SK-N-SH treated with all-trans-retinoic acid at 6 μM for 48 hours (cell line): ENCODE results near the gene PRR33.

ENCODE experiments used
- ATAC-seq: fragments of 200-7000 bp; cut with Tn5 transposase; 3 replicates; pipeline ENCODE4 v1.9.1; 2020; ENCODE audit warnings: mild to moderate bottlenecking, moderate library complexity
- ARNTL ChIP-seq: fragments of 450-650 bp; formaldehyde crosslinking; IDR thresholded peaks from 2 replicates; pipeline ENCODE4 v1.5.0; 2020; ENCODE audit warnings: low read depth, mild to moderate bottlenecking, moderate library complexity, borderline replicate concordance
- BACH2 ChIP-seq: fragments of 250-450 bp; sonication (Bioruptor Pico); IDR thresholded peaks from 2 replicates; pipeline ENCODE4 v1.9.0; 2021; ENCODE audit warnings: mild to moderate bottlenecking, borderline replicate concordance
- ESRRG ChIP-seq: fragments of 250-450 bp; sonication (Bioruptor Pico); IDR thresholded peaks from 2 replicates; pipeline ENCODE4 v1.6.1; 2021; ENCODE audit warnings: mild to moderate bottlenecking
- GLIS3 ChIP-seq: fragments of 250-450 bp; sonication (Bioruptor Pico); IDR thresholded peaks from 2 replicates; pipeline ENCODE4 v1.5.0; 2020; ENCODE audit warnings: mild to moderate bottlenecking, moderate library complexity
- ISL1 ChIP-seq: fragments of 250-450 bp; sonication (Bioruptor Pico); IDR thresholded peaks from 2 replicates; pipeline ENCODE4 v2.1.2; 2022; ENCODE audit warnings: mild to moderate bottlenecking, moderate library complexity
- OSR1 ChIP-seq: fragments of 250-450 bp; sonication (Bioruptor Pico); IDR thresholded peaks from 2 replicates; pipeline ENCODE4 v1.8.0; 2022; ENCODE audit warnings: moderate library complexity, mild to moderate bottlenecking, inconsistent platforms
- PPARA ChIP-seq: fragments of 250-450 bp; sonication (Bioruptor Pico); IDR thresholded peaks from 2 replicates; pipeline ENCODE4 v1.5.0; 2020; ENCODE audit warnings: mild to moderate bottlenecking, borderline replicate concordance
- RARB ChIP-seq: fragments of 250-450 bp; sonication (Bioruptor Pico); IDR thresholded peaks from 2 replicates; pipeline ENCODE4 v1.8.0; 2021; ENCODE audit warnings: mild to moderate bottlenecking, moderate library complexity
- TCF4 ChIP-seq: fragments of 250-450 bp; sonication (Bioruptor Pico); IDR thresholded peaks from 2 replicates; pipeline ENCODE4 v1.8.0; 2021; ENCODE audit warnings: mild to moderate bottlenecking, moderate library complexity, borderline replicate concordance
- TOX ChIP-seq: fragments of 250-450 bp; sonication (Bioruptor Pico); IDR thresholded peaks from 2 replicates; pipeline ENCODE4 v1.8.0; 2021; ENCODE audit warnings: mild to moderate bottlenecking, moderate library complexity, borderline replicate concordance
- ZC3H10 ChIP-seq: fragments of 250-450 bp; sonication (Bioruptor Pico); IDR thresholded peaks from 2 replicates; pipeline ENCODE4 v1.5.1; 2021; ENCODE audit warnings: mild to moderate bottlenecking, moderate library complexity
- ZFP3 ChIP-seq: fragments of 250-450 bp; sonication (Bioruptor Pico); IDR thresholded peaks from 2 replicates; pipeline ENCODE4 v1.5.0; 2020; ENCODE audit warnings: mild to moderate bottlenecking, moderate library complexity
- ZNF565 ChIP-seq: fragments of 450-650 bp; formaldehyde crosslinking; conservative IDR thresholded peaks from 2 replicates; pipeline ENCODE4 v1.5.0; 2020; ENCODE audit warnings: low read depth, mild to moderate bottlenecking, moderate library complexity
- ZNF8 ChIP-seq: fragments of 450-650 bp; formaldehyde crosslinking; IDR thresholded peaks from 2 replicates; pipeline ENCODE4 v1.5.0; 2020; ENCODE audit warnings: mild to moderate bottlenecking, moderate library complexity
- TF ChIP-seq, protein P1 (sequence below): fragments of 250-450 bp; sonication (Bioruptor Pico); IDR thresholded peaks from 2 replicates; pipeline ENCODE4 v1.8.0; 2020; ENCODE audit warnings: mild to moderate bottlenecking, moderate library complexity, borderline replicate concordance
- TF ChIP-seq, protein P2 (sequence below): fragments of 250-450 bp; sonication (Bioruptor Pico); IDR thresholded peaks from 2 replicates; pipeline ENCODE4 v1.5.0; 2020; ENCODE audit warnings: mild to moderate bottlenecking, moderate library complexity
- TF ChIP-seq, protein P3 (sequence below): fragments of 250-450 bp; sonication (Bioruptor Pico); IDR thresholded peaks from 2 replicates; pipeline ENCODE4 v1.5.1; 2021; ENCODE audit warnings: mild to moderate bottlenecking, moderate library complexity
- TF ChIP-seq, protein P4 (sequence below): fragments of 250-450 bp; sonication (Bioruptor Pico); IDR thresholded peaks from 2 replicates; pipeline ENCODE4 v1.5.1; 2020; ENCODE audit warnings: low read depth, mild to moderate bottlenecking, moderate library complexity
- TF ChIP-seq, protein P5 (sequence below): fragments of 250-450 bp; sonication (Bioruptor Pico); IDR thresholded peaks from 2 replicates; pipeline ENCODE4 v1.8.0; 2021; ENCODE audit warnings: low read depth, mild to moderate bottlenecking, moderate library complexity, borderline replicate concordance

Gene PRR33

DNA sequence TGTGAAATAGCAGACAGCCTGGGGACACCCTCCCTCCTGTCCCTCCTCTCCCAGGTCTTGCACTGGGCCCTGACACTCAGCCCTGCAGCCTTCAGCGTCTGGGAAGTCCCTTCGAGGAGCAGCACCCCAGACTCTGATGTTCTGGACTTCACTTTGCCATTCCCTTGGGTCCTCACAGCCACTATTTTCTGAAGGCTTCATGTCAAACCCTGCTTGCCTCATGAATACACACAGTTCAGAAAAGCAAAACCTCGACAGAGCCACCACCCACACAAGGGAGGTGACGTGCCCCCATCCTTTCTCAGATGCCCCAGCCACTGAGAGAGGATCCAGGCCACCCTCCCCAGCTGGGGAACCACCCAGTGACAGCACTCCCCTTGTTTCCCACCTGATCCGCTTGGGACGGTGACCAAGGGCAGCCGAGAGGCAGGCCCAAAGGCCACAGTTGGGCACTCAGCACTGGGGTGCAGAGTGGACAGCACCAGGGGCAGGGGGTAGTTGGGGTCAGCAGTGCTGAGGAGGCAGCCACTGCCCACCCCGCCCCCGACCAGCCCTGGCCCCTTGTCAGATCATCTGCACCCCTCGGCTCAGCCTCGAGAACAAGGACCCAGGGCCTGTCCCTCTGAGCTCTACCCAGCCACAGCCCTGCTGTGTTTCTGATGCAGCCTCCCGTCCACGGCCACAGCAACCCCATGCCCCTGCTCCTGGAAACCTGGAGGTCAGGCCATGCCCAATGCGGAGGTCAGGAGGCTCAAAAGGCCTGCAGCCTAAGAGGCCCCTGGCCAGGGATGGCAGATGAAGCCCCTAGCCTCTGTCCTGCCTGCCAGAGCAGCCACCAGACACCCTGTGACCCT is 24.7 kb upstream of the PRR33 start:
- TF ChIP-seq TOX (CRISPR knock-in tag), result no peak
- TF ChIP-seq RARB, result no peak
- TF ChIP-seq, protein P1, sequence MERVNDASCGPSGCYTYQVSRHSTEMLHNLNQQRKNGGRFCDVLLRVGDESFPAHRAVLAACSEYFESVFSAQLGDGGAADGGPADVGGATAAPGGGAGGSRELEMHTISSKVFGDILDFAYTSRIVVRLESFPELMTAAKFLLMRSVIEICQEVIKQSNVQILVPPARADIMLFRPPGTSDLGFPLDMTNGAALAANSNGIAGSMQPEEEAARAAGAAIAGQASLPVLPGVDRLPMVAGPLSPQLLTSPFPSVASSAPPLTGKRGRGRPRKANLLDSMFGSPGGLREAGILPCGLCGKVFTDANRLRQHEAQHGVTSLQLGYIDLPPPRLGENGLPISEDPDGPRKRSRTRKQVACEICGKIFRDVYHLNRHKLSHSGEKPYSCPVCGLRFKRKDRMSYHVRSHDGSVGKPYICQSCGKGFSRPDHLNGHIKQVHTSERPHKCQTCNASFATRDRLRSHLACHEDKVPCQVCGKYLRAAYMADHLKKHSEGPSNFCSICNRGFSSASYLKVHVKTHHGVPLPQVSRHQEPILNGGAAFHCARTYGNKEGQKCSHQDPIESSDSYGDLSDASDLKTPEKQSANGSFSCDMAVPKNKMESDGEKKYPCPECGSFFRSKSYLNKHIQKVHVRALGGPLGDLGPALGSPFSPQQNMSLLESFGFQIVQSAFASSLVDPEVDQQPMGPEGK (CRISPR knock-in tag), result no peak
- no peak for TF ChIP-seq ZFP3 (CRISPR knock-in tag)
- no peak for TF ChIP-seq ZNF565 (CRISPR knock-in tag)
- TF ChIP-seq ISL1, result no peak
- TF ChIP-seq BACH2 (CRISPR knock-in tag), result no peak
- no peak for TF ChIP-seq ZNF8
- TF ChIP-seq, protein P2, sequence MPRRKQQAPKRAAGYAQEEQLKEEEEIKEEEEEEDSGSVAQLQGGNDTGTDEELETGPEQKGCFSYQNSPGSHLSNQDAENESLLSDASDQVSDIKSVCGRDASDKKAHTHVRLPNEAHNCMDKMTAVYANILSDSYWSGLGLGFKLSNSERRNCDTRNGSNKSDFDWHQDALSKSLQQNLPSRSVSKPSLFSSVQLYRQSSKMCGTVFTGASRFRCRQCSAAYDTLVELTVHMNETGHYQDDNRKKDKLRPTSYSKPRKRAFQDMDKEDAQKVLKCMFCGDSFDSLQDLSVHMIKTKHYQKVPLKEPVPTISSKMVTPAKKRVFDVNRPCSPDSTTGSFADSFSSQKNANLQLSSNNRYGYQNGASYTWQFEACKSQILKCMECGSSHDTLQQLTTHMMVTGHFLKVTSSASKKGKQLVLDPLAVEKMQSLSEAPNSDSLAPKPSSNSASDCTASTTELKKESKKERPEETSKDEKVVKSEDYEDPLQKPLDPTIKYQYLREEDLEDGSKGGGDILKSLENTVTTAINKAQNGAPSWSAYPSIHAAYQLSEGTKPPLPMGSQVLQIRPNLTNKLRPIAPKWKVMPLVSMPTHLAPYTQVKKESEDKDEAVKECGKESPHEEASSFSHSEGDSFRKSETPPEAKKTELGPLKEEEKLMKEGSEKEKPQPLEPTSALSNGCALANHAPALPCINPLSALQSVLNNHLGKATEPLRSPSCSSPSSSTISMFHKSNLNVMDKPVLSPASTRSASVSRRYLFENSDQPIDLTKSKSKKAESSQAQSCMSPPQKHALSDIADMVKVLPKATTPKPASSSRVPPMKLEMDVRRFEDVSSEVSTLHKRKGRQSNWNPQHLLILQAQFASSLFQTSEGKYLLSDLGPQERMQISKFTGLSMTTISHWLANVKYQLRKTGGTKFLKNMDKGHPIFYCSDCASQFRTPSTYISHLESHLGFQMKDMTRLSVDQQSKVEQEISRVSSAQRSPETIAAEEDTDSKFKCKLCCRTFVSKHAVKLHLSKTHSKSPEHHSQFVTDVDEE, result no peak
- TF ChIP-seq GLIS3, result no peak
- TF ChIP-seq, protein P3, sequence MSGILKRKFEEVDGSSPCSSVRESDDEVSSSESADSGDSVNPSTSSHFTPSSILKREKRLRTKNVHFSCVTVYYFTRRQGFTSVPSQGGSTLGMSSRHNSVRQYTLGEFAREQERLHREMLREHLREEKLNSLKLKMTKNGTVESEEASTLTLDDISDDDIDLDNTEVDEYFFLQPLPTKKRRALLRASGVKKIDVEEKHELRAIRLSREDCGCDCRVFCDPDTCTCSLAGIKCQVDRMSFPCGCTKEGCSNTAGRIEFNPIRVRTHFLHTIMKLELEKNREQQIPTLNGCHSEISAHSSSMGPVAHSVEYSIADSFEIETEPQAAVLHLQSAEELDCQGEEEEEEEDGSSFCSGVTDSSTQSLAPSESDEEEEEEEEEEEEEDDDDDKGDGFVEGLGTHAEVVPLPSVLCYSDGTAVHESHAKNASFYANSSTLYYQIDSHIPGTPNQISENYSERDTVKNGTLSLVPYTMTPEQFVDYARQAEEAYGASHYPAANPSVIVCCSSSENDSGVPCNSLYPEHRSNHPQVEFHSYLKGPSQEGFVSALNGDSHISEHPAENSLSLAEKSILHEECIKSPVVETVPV (CRISPR knock-in tag), result no peak
- TF ChIP-seq, protein P4, sequence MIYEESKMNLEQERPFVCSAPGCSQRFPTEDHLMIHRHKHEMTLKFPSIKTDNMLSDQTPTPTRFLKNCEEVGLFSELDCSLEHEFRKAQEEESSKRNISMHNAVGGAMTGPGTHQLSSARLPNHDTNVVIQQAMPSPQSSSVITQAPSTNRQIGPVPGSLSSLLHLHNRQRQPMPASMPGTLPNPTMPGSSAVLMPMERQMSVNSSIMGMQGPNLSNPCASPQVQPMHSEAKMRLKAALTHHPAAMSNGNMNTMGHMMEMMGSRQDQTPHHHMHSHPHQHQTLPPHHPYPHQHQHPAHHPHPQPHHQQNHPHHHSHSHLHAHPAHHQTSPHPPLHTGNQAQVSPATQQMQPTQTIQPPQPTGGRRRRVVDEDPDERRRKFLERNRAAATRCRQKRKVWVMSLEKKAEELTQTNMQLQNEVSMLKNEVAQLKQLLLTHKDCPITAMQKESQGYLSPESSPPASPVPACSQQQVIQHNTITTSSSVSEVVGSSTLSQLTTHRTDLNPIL (CRISPR knock-in tag), result no peak
- no peak for TF ChIP-seq TCF4 (CRISPR knock-in tag)
- ATAC-seq, result no peak

DNA sequence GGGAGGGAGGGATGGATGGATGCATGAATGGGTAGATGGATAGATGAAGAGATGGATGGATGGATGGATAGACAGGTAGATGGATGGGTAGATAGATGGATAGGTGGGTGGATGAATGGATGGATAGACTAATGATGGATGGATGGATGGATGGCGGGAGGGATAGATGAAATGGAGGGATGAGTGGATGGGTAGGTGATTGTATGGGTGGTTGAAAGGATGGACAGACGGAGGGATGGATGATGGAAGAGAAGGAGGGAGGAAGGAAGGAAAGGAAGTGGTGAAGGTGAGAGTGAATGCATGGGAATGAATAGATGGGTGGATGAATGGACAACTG is 24.1 kb upstream of the PRR33 start:
- TF ChIP-seq ZC3H10 (CRISPR knock-in tag) (no peak), ZNF565 (CRISPR knock-in tag) (no peak), OSR1 (no peak), ARNTL (CRISPR knock-in tag) (no peak), ZFP3 (CRISPR knock-in tag) (no peak), PPARA (CRISPR knock-in tag) (no peak)
- no peak for ATAC-seq

DNA sequence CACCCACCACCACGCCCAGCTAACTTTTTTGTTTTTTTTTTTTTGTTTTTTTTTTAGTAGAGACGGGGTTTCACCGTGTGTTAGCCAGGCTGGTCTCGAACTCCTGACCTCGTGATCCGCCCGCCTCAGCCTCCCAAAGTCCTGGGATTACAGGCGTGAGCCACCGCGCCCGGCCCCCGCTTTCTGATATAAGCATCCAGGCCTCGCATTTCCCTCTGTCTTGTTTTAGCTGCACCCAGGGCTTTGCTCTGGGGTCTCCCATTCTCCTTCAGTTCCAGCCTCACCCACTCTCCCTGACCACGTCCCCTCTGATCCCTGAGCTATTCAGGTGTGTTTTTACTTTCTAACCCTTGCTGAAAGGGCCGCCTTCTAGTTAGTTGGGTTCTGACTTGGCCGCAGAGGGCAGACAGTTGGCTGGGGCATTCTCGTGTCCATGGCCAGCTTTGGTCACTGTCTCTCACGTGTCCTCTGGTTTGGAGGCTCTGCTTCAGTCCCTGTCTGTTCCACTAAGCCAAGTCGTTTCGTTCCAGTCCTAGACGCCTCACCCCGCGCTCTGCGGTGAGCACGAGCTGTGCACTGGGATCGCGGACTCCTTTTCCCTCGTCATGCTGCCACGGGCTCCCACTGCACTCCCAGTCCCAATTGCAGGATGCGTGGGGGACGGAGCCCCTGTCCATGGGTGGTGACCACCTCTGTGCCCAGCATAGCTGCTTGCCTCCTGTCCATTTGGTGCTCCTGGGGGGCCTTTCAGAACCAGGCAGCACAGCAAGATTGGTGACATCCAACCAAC is 21.8 kb upstream of the PRR33 start:
- no peak for ATAC-seq
- TF ChIP-seq ESRRG (CRISPR knock-in tag), result no peak
- TF ChIP-seq ZNF565 (CRISPR knock-in tag), result no peak
- no peak for TF ChIP-seq GLIS3
- no peak for TF ChIP-seq ZC3H10 (CRISPR knock-in tag)
- TF ChIP-seq PPARA (CRISPR knock-in tag), result no peak
- TF ChIP-seq ZFP3 (CRISPR knock-in tag), result no peak
- TF ChIP-seq, protein P1 (CRISPR knock-in tag), result no peak
- TF ChIP-seq, protein P5, sequence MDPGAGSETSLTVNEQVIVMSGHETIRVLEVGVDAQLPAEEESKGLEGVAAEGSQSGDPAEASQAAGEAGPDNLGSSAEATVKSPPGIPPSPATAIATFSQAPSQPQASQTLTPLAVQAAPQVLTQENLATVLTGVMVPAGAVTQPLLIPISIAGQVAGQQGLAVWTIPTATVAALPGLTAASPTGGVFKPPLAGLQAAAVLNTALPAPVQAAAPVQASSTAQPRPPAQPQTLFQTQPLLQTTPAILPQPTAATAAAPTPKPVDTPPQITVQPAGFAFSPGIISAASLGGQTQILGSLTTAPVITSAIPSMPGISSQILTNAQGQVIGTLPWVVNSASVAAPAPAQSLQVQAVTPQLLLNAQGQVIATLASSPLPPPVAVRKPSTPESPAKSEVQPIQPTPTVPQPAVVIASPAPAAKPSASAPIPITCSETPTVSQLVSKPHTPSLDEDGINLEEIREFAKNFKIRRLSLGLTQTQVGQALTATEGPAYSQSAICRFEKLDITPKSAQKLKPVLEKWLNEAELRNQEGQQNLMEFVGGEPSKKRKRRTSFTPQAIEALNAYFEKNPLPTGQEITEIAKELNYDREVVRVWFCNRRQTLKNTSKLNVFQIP (CRISPR knock-in tag), result no peak
- TF ChIP-seq, protein P2, result no peak
- TF ChIP-seq BACH2 (CRISPR knock-in tag), result no peak
- no peak for TF ChIP-seq ZNF8
- TF ChIP-seq OSR1, result no peak
